ENCODE results near the gene TAMALIN. TPM values are rescaled to one million over a fixed set of nuclear protein-coding genes. Genes with fewer than 3 reads are reported as not detected.
A peak's percentile ranks its signal among the peaks of the same experiment; 100 is the strongest.

TAMALIN gene
- total RNA-seq, 2 experiments from 2014 or later, result 495 to 525 TPM

- peaks cover 38% of the 10 kb centered on the region for H3K4me1 Mint-ChIP-seq (ENCODE audit: low read depth)
- no peak for TF ChIP-seq CTCF (IDR thresholded peaks at IDR 0.05)
- no peaks in the 10 kb centered on the region for H3K9me3 ChIP-seq (ENCODE audit: control insufficient read depth in 1 of 2, insufficient read depth in 1 of 2, low read length in 2 of 2)
- H3K36me3 Mint-ChIP-seq (ENCODE audit: low read depth), result peaks cover 10% of the 10 kb centered on the region
- peak overlapping the region; percentile 20 for H3K4me3 Mint-ChIP-seq
- ChIA-PET POLR2A (no interaction called here), CTCF (no interaction called here)
- no peak overlapping the region for H3K27ac ChIP-seq (ENCODE audit: low read depth in 1 of 2, low read length in 2 of 2)
- peaks cover 33% of the 10 kb centered on the region for H3K4me1 ChIP-seq (ENCODE audit: insufficient read depth, low read length)
- peaks cover 10% of the 10 kb centered on the region for H3K36me3 ChIP-seq (ENCODE audit: insufficient read depth, low read length)
- H3K9me3 Mint-ChIP-seq, result no peaks in the 10 kb centered on the region
- H3K27ac Mint-ChIP-seq, result peak overlapping the region; percentile 36
- intact Hi-C loops (cut with DNase I, micrococcal nuclease), result no loop called here
- H3K27me3 ChIP-seq (ENCODE audit: control insufficient read depth in 1 of 2, insufficient read depth in 2 of 2, low read length in 2 of 2), result no peaks in the 10 kb centered on the region
- H3K4me3 ChIP-seq (ENCODE audit: low read length), result no peak overlapping the region
- ATAC-seq (ENCODE audit: poor library complexity), result no peak
- DNase-seq, result peak in 1 of 14 experiments; percentile 23
- H3K27me3 Mint-ChIP-seq, result no peaks in the 10 kb centered on the region
Measured at GRCh38 chr12:52054231-52054832, 47.6 kb downstream of the TAMALIN start.

GRCh38 chr12:52054833-52055730, 48.3 kb downstream of the TAMALIN start:
- TF ChIP-seq CTCF (IDR thresholded peaks at IDR 0.05), result no peak
- H3K4me3 Mint-ChIP-seq, result no peak overlapping the region
- no peak for DNase-seq
- no peaks in the 10 kb centered on the region for H3K9me3 Mint-ChIP-seq
- H3K36me3 ChIP-seq (ENCODE audit: insufficient read depth, low read length), result peaks cover 10% of the 10 kb centered on the region
- peaks cover 28% of the 10 kb centered on the region for H3K4me1 ChIP-seq (ENCODE audit: insufficient read depth, low read length)
- H3K27ac ChIP-seq (ENCODE audit: low read depth in 1 of 2, low read length in 2 of 2), result no peak overlapping the region
- no peaks in the 10 kb centered on the region for H3K9me3 ChIP-seq (ENCODE audit: control insufficient read depth in 1 of 2, insufficient read depth in 1 of 2, low read length in 2 of 2)
- ChIA-PET CTCF (no interaction called here), POLR2A (no interaction called here)
- intact Hi-C loops (cut with DNase I, micrococcal nuclease), result no loop called here
- no peaks in the 10 kb centered on the region for H3K27me3 ChIP-seq (ENCODE audit: control insufficient read depth in 1 of 2, insufficient read depth in 2 of 2, low read length in 2 of 2)
- no peak overlapping the region for H3K27ac Mint-ChIP-seq
- no peaks in the 10 kb centered on the region for H3K27me3 Mint-ChIP-seq
- H3K4me3 ChIP-seq (ENCODE audit: low read length), result no peak overlapping the region
- H3K36me3 Mint-ChIP-seq (ENCODE audit: low read depth), result peaks cover 10% of the 10 kb centered on the region
- no peak for ATAC-seq (ENCODE audit: poor library complexity)
- peaks cover 30% of the 10 kb centered on the region for H3K4me1 Mint-ChIP-seq (ENCODE audit: low read depth)

GRCh38 chr12:52055731-52056711, 49.3 kb downstream of the TAMALIN start:
- Mint-ChIP-seq H3K9me3 (no peaks in the 10 kb centered on the region), H3K4me1 (ENCODE audit: low read depth) (peaks cover 25% of the 10 kb centered on the region), H3K4me3 (no peak overlapping the region), H3K27ac (peak overlapping the region; percentile 24), H3K27me3 (no peaks in the 10 kb centered on the region), H3K36me3 (ENCODE audit: low read depth) (peaks cover 10% of the 10 kb centered on the region)
- CTCF ChIA-PET, result no interaction called here
- Histone ChIP-seq H3K36me3 (ENCODE audit: insufficient read depth, low read length) (peaks cover 10% of the 10 kb centered on the region), H3K27me3 (ENCODE audit: control insufficient read depth in 1 of 2, insufficient read depth in 2 of 2, low read length in 2 of 2) (no peaks in the 10 kb centered on the region), H3K27ac (ENCODE audit: low read depth in 1 of 2, low read length in 2 of 2) (no peak overlapping the region), H3K4me1 (ENCODE audit: insufficient read depth, low read length) (peaks cover 19% of the 10 kb centered on the region), H3K9me3 (ENCODE audit: control insufficient read depth in 1 of 2, insufficient read depth in 1 of 2, low read length in 2 of 2) (no peaks in the 10 kb centered on the region), H3K4me3 (ENCODE audit: low read length) (no peak overlapping the region)
- DNase-seq (no peak), ATAC-seq (ENCODE audit: poor library complexity) (no peak)
- intact Hi-C loops (cut with DNase I, micrococcal nuclease), result no loop called here
- TF ChIP-seq CTCF (IDR thresholded peaks at IDR 0.05), result no peak
- POLR2A ChIA-PET, result no interaction called here
